Neural cell (in vitro differentiated cells): ENCODE measurements around the gene ELP1. TPM values are rescaled to one million over a fixed set of nuclear protein-coding genes. Genes with fewer than 3 reads are reported as not detected.

ENCODE experiments used
- H2AFZ ChIP-seq: fragments of 200-600, 300-800 bp; sonication (generic), shearing (Covaris generic); 2 replicates; pipeline ENCODE4 v1.6.0; 2014; ENCODE audit warnings: low read depth, mild to moderate bottlenecking, antibody characterized with exemption, low read length, moderate library complexity
- H3F3A ChIP-seq: fragments of 200-600 bp; shearing (Covaris generic); 2 replicates; pipeline ENCODE4 v1.6.1; 2016; ENCODE audit warnings: mild to moderate bottlenecking, moderate library complexity, mixed read lengths, antibody characterized with exemption, low read length; ENCODE audit not compliant: insufficient read depth, poor library complexity, severe bottlenecking
- H3K27ac ChIP-seq: fragments of 200-600, 300-800 bp; sonication (generic), shearing (Covaris generic); 2 replicates; pipeline ENCODE4 v1.5.1; 2014; ENCODE audit warnings: mild to moderate bottlenecking, low read length, moderate library complexity
- H3K27me3 ChIP-seq: fragments of 300-800, 200-600 bp; sonication (generic), shearing (Covaris generic); 2 replicates; pipeline ENCODE4 v1.6.0; 2014; ENCODE audit warnings: mild to moderate bottlenecking, low read depth, low read length, moderate library complexity; ENCODE audit not compliant: insufficient read depth
- H3K36me3 ChIP-seq: fragments of 300-800, 200-600 bp; sonication (generic), shearing (Covaris generic); 2 replicates; pipeline ENCODE4 v1.5.1; 2014; ENCODE audit warnings: mild to moderate bottlenecking, antibody characterized with exemption, low read length, moderate library complexity; ENCODE audit not compliant: insufficient read depth
- H3K4me2 ChIP-seq: fragments of 300-800, 200-600 bp; sonication (generic), shearing (Covaris generic); 2 replicates; pipeline ENCODE4 v1.6.0; 2014; ENCODE audit warnings: mild to moderate bottlenecking, low read length
- H3K4me3 ChIP-seq: fragments of 300-800, 200-600 bp; sonication (generic), shearing (Covaris generic); 2 replicates; pipeline ENCODE4 v1.5.1; 2014; ENCODE audit warnings: mild to moderate bottlenecking, low read length, moderate library complexity
- H3K79me2 ChIP-seq: fragments of 200-600 bp; shearing (Covaris generic); replicated peaks from 2 replicates; pipeline ENCODE4 v1.6.0; 2014; ENCODE audit warnings: mild to moderate bottlenecking, low read length, moderate library complexity; ENCODE audit not compliant: insufficient read depth
- H3K9ac ChIP-seq: fragments of 300-800, 200-600 bp; sonication (generic), shearing (Covaris generic); 2 replicates; pipeline ENCODE4 v1.6.1; 2016; ENCODE audit warnings: mild to moderate bottlenecking, low read length, mixed read lengths
- H3K9me2 ChIP-seq: fragments of 200-600 bp; shearing (Covaris generic); 2 replicates; pipeline ENCODE4 v1.6.1; 2016; ENCODE audit warnings: mild to moderate bottlenecking, low read length, mixed read lengths; ENCODE audit not compliant: insufficient read depth
- H3K9me3 ChIP-seq: fragments of 200-600, 300-800 bp; sonication (generic), shearing (Covaris generic); 2 replicates; pipeline ENCODE4 v1.6.1; 2016; ENCODE audit warnings: mild to moderate bottlenecking, mixed run types, low read length, moderate library complexity, mixed read lengths
- H4K20me1 ChIP-seq: fragments of 200-600 bp; shearing (Covaris generic); 2 replicates; pipeline ENCODE4 v1.6.1; 2016; ENCODE audit warnings: mild to moderate bottlenecking, mixed run types; ENCODE audit not compliant: insufficient read depth
- CTCF ChIP-seq: fragments of 450-650 bp; IDR thresholded peaks from 2 replicates; pipeline ENCODE4 v1.5.1; 2014; ENCODE audit warnings: antibody characterized with exemption, mild to moderate bottlenecking, moderate library complexity; ENCODE audit not compliant: poor library complexity, severe bottlenecking
- EP300 ChIP-seq: fragments of 450-650 bp; conservative IDR thresholded peaks from 2 replicates; pipeline ENCODE4 v1.6.1; 2014; ENCODE audit warnings: antibody characterized with exemption, mild to moderate bottlenecking, moderate library complexity; ENCODE audit not compliant: poor library complexity, severe bottlenecking
- EZH2 ChIP-seq: fragments of 200-600, 300-800 bp; shearing (Covaris generic), sonication (generic); IDR thresholded peaks from 2 replicates; pipeline ENCODE4 v1.6.1; 2014; ENCODE audit warnings: antibody characterized with exemption, low read length, borderline replicate concordance, mild to moderate bottlenecking; ENCODE audit not compliant: insufficient read depth, poor library complexity, severe bottlenecking
- MXI1 ChIP-seq: fragments of 450-650 bp; conservative IDR thresholded peaks from 2 replicates; pipeline ENCODE4 v1.6.1; 2014; ENCODE audit warnings: antibody characterized with exemption, mild to moderate bottlenecking; ENCODE audit not compliant: poor library complexity, severe bottlenecking
- POLR2AphosphoS5 ChIP-seq: IDR thresholded peaks from 2 replicates; pipeline ENCODE4 v1.6.1; 2012
- RAD21 ChIP-seq: fragments of 450-650 bp; conservative IDR thresholded peaks from 2 replicates; pipeline ENCODE4 v1.6.1; 2014; ENCODE audit warnings: antibody characterized with exemption, mild to moderate bottlenecking, moderate library complexity
- SMC3 ChIP-seq: fragments of 450-650 bp; conservative IDR thresholded peaks from 2 replicates; pipeline ENCODE4 v1.6.1; 2014; ENCODE audit warnings: antibody characterized with exemption, mild to moderate bottlenecking, moderate library complexity; ENCODE audit not compliant: poor library complexity
- TAF1 ChIP-seq: IDR thresholded peaks from 2 replicates; pipeline ENCODE4 v1.6.1; 2012; ENCODE audit warnings: low read depth
- polyA plus RNA-seq: library from polyadenylated mRNA; depleted of rRNA; stranded (reverse); fragments of >200 nt; gene quantifications from 2 replicates; pipeline ENCODE4 v1.2.3, GENCODE V29; 2014
- TF ChIP-seq, protein P1 (sequence below): IDR thresholded peaks from 2 replicates; pipeline ENCODE4 v1.6.1; 2012; ENCODE audit warnings: borderline replicate concordance

Gene ELP1
- polyA plus RNA-seq, 1 donor from 2014 or later = 112 TPM

- no peak overlapping the region for H3K27ac ChIP-seq
- no peaks in the 10 kb centered on the region for H3K79me2 ChIP-seq
- H2AFZ ChIP-seq = no peak overlapping the region
- H4K20me1 ChIP-seq = no peaks in the 10 kb centered on the region
- no peaks in the 10 kb centered on the region for H3F3A ChIP-seq
- no peaks in the 10 kb centered on the region for H3K9me3 ChIP-seq
- H3K36me3 ChIP-seq = peaks cover 36% of the 10 kb centered on the region
- no peak overlapping the region for H3K9ac ChIP-seq
- no peaks in the 10 kb centered on the region for H3K9me2 ChIP-seq
- no peak overlapping the region for H3K4me3 ChIP-seq
- TF ChIP-seq MXI1 (no peak), SMC3 (no peak), CTCF (no peak)
- TF ChIP-seq, protein P1, sequence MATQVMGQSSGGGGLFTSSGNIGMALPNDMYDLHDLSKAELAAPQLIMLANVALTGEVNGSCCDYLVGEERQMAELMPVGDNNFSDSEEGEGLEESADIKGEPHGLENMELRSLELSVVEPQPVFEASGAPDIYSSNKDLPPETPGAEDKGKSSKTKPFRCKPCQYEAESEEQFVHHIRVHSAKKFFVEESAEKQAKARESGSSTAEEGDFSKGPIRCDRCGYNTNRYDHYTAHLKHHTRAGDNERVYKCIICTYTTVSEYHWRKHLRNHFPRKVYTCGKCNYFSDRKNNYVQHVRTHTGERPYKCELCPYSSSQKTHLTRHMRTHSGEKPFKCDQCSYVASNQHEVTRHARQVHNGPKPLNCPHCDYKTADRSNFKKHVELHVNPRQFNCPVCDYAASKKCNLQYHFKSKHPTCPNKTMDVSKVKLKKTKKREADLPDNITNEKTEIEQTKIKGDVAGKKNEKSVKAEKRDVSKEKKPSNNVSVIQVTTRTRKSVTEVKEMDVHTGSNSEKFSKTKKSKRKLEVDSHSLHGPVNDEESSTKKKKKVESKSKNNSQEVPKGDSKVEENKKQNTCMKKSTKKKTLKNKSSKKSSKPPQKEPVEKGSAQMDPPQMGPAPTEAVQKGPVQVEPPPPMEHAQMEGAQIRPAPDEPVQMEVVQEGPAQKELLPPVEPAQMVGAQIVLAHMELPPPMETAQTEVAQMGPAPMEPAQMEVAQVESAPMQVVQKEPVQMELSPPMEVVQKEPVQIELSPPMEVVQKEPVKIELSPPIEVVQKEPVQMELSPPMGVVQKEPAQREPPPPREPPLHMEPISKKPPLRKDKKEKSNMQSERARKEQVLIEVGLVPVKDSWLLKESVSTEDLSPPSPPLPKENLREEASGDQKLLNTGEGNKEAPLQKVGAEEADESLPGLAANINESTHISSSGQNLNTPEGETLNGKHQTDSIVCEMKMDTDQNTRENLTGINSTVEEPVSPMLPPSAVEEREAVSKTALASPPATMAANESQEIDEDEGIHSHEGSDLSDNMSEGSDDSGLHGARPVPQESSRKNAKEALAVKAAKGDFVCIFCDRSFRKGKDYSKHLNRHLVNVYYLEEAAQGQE = no peak
- no peaks in the 10 kb centered on the region for H3K27me3 ChIP-seq
- no peak overlapping the region for H3K4me2 ChIP-seq
These were observed 53.1 kb downstream of the ELP1 start for GRCh38 chr9:108880738-108881316.

- H3K36me3 ChIP-seq = peaks cover 19% of the 10 kb centered on the region
- H3K79me2 ChIP-seq = no peaks in the 10 kb centered on the region
- no peaks in the 10 kb centered on the region for H4K20me1 ChIP-seq
- no peaks in the 10 kb centered on the region for H3K9me3 ChIP-seq
- no peaks in the 10 kb centered on the region for H3F3A ChIP-seq
- no peaks in the 10 kb centered on the region for H3K9me2 ChIP-seq
- H2AFZ ChIP-seq = no peak overlapping the region
- H3K27me3 ChIP-seq = no peaks in the 10 kb centered on the region
- no peak overlapping the region for H3K4me2 ChIP-seq
- no peak overlapping the region for H3K27ac ChIP-seq
- H3K9ac ChIP-seq = no peak overlapping the region
- no peak overlapping the region for H3K4me3 ChIP-seq
- TF ChIP-seq TAF1 (no peak), SMC3 (no peak), POLR2AphosphoS5 (no peak), EP300 (no peak), RAD21 (no peak), MXI1 (no peak), CTCF (no peak), EZH2 (no peak)
- TF ChIP-seq, protein P1 = no peak
These were observed 56.4 kb downstream of the ELP1 start for GRCh38 chr9:108877524-108877923.
